Peyer's patch (tissue), 4 donors: ENCODE results near the gene ANKS6. TPM values are rescaled to one million over a fixed set of nuclear protein-coding genes. Genes with fewer than 3 reads are reported as not detected.

Experiments
- DNase-seq, 3 donors: peaks; one replicate each; pipeline ENCODE4 v3.0.0-alpha.2; 2017 to 2019
- H3K27ac ChIP-seq, 4 donors: fragments of 200-600 bp; sonication (generic); one replicate each; pipeline ENCODE4 v1.5.1; 2016 to 2019
- H3K27me3 ChIP-seq, 2 donors: fragments of 200-600 bp; sonication (generic); one replicate each; pipeline ENCODE4 v1.5.1; 2019
- H3K36me3 ChIP-seq, 3 donors: fragments of 200-600 bp; sonication (generic); one replicate each; pipeline ENCODE4 v1.5.1; 2016 to 2019
- H3K4me1 ChIP-seq, 4 donors: fragments of 200-600 bp; sonication (generic); one replicate each; pipeline ENCODE4 v1.5.1; 2016 to 2019
- H3K4me3 ChIP-seq, 4 donors: fragments of 200-600 bp; sonication (generic); 1 replicate in 3 of 4; 2 replicates in 1 of 4; pipeline ENCODE4 v1.5.1; 2016 to 2019; ENCODE audit warnings: mild to moderate bottlenecking in 1 of 4
- H3K9me3 ChIP-seq, 4 donors: fragments of 200-600 bp; sonication (generic); one replicate each; pipeline ENCODE4 v1.5.1; 2016 to 2019; ENCODE audit warnings: mild to moderate bottlenecking in 1 of 4
- CTCF ChIP-seq, 6 experiments: fragments of 450-650 bp in 4 of 6; fragments of 200-600 bp in 2 of 6; sonication (generic) in 1 of 6; IDR thresholded peaks; one replicate each; pipeline ENCODE4 v1.5.1; 2017 to 2019; ENCODE audit warnings: antibody characterized with exemption in 6 of 6, mild to moderate bottlenecking in 3 of 6, moderate library complexity in 1 of 6
- POLR2A ChIP-seq, 2 donors: fragments of 450-650 bp; IDR thresholded peaks; one replicate each; pipeline ENCODE4 v1.5.1; 2017; ENCODE audit warnings: antibody characterized with exemption in 2 of 2, mild to moderate bottlenecking in 2 of 2, moderate library complexity in 2 of 2
- total RNA-seq, 4 donors: library from RNA; depleted of rRNA; stranded (reverse); fragments of >200 nt; gene quantifications; one replicate each; pipeline ENCODE4 v1.1.0, GENCODE V29; 2016

Gene ANKS6
- total RNA-seq, 4 donors from 2014 or later: 39.8 to 79.6 (median 54.6) TPM

DNA sequence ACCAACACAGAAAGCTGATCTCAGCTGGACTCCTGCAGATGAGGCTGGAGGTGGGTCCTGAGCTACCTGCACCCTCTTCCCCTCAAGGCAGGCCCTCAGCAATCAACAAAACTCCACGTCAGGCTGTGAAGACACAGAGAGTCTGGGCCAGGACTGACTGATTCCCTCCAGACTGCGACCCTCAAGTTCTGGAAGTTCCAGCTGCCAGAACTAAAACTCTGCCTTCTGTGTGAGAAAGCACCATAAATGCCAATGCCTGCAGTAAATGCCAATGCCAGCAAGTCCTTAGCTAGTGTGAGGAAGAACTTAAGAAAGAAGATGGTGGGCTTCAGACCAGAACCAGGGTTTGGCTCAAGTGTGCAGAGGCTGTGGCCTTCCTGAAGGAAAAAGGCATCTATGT is 45.1 kb downstream of the ANKS6 start:
- H3K27ac ChIP-seq: no peak overlapping the region
- H3K4me3 ChIP-seq: no peak overlapping the region
- no peak for DNase-seq
- no peaks in the 10 kb centered on the region for H3K4me1 ChIP-seq
- H3K27me3 ChIP-seq: no peaks in the 10 kb centered on the region
- TF ChIP-seq POLR2A (IDR thresholded peaks at IDR 0.05) (no peak), CTCF (IDR thresholded peaks at IDR 0.05) (no peak)
- no peaks in the 10 kb centered on the region for H3K9me3 ChIP-seq
- peaks cover 0 to 58% (median 0%) of the 10 kb centered on the region in 3 donors for H3K36me3 ChIP-seq

DNA sequence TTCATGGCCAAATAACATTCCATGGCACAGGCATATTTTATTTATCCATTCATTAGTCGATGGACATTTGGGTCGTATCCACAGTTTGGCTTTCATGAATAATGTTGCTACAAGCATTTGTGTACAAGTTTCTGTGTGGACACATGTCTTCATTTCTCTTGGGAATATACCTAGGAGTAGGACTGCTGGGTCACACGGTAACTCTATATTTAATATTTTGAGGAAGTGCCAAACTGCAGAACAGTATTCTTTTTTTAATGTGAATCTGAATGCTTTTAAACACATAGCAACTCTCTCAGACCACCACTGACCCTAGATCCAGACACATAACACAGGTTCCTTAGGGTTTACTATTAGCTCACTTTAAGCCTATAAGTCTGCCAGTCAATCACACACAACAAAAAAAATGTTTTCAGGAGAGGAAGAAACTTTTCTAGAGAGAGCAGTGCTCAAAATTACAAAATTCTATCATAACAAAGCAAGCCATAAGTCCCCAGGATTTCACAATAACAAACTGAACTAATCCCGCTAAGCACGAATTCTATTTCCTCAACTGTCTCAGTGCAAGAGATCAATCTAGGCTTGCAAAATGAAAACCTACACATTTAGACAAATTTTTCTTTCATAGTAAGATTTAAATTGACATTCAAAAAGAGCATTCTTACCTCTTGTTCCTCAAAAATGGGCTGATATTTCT is 45.8 kb downstream of the ANKS6 start:
- H3K36me3 ChIP-seq: peaks cover 0 to 52% (median 0%) of the 10 kb centered on the region in 3 donors
- TF ChIP-seq CTCF (IDR thresholded peaks at IDR 0.05) (no peak), POLR2A (IDR thresholded peaks at IDR 0.05) (no peak)
- no peaks in the 10 kb centered on the region for H3K9me3 ChIP-seq
- no peak for DNase-seq
- no peaks in the 10 kb centered on the region for H3K4me1 ChIP-seq
- no peaks in the 10 kb centered on the region for H3K27me3 ChIP-seq
- no peak overlapping the region for H3K4me3 ChIP-seq
- H3K27ac ChIP-seq: no peak overlapping the region

GRCh38 chr9:98747476-98747875 is 48.9 kb downstream of the ANKS6 start:
- H3K9me3 ChIP-seq: no peaks in the 10 kb centered on the region
- no peaks in the 10 kb centered on the region for H3K27me3 ChIP-seq
- H3K36me3 ChIP-seq: peaks cover 0 to 37% (median 0%) of the 10 kb centered on the region in 3 donors
- H3K4me1 ChIP-seq: no peaks in the 10 kb centered on the region
- H3K27ac ChIP-seq: no peak overlapping the region
- TF ChIP-seq POLR2A (IDR thresholded peaks at IDR 0.05) (no peak), CTCF (IDR thresholded peaks at IDR 0.05) (no peak)
- H3K4me3 ChIP-seq: no peak overlapping the region
- DNase-seq: no peak

DNA sequence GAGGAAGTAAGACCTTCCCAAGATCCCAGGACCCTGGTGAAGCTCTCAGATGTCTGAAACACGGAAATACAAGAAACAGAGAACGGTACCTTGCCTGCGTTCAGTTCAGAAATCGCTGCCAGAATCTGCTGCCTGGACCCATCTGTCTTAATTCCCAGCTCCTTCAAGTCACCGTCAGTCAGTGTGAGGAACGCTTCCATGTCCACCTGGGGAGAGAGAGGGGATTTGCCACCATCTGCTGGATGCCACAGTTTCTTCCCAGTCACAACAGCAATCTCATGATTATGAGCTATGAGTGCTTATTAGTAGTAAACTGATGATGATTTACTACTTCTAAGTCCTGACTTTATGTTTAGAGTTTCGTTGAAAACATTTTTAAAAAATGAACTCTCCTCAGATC is 50.9 kb downstream of the ANKS6 start:
- DNase-seq: no peak
- H3K36me3 ChIP-seq: peaks cover 0 to 34% (median 0%) of the 10 kb centered on the region in 3 donors
- no peaks in the 10 kb centered on the region for H3K4me1 ChIP-seq
- no peaks in the 10 kb centered on the region for H3K9me3 ChIP-seq
- H3K27me3 ChIP-seq: no peaks in the 10 kb centered on the region
- H3K27ac ChIP-seq: no peak overlapping the region
- TF ChIP-seq POLR2A (IDR thresholded peaks at IDR 0.05) (no peak), CTCF (IDR thresholded peaks at IDR 0.05) (no peak)
- H3K4me3 ChIP-seq: no peak overlapping the region

DNA sequence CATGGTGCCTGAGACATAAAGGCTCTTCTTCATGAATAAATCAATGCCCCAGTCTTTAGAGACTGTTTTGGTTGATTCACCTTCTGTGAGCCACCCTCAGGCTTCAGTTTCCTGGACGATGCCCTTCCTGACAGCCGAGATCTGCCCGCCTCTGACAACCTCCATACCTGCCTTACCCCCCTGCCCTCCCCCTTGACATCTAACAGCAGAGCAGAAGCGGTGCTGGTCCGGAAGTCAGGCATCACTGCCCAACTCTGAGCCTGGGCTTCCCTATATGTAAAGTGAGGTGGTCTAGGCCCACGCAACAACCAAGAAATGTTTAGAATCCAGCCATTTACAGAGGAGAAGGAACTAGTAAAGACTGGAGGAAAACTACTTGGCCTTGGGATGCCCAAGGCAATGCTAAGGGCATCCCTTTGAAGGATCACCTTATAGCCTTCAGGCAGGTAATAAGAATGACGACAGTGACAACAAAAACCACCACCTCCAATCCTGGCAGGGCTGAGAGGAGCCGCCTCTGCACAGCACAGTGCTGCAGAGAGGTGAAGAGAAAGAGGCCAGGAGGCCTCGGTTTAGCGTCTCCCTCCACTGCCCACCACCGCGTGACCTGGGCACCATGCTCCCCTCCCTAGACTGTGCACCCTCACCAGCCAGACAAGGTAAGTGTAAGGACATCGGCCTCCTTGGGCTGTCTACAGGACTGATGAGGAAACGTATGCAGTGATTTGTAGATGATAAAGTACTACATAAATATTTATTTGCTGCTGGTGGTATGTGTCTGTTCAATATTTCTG is 52.3 kb downstream of the ANKS6 start:
- peak in 1 of 3 donors; percentile 31 for DNase-seq
- Histone ChIP-seq H3K27ac (no peak overlapping the region), H3K4me3 (no peak overlapping the region), H3K27me3 (no peaks in the 10 kb centered on the region), H3K9me3 (no peaks in the 10 kb centered on the region), H3K4me1 (no peaks in the 10 kb centered on the region), H3K36me3 (peaks cover 0 to 19% (median 0%) of the 10 kb centered on the region in 3 donors)
- TF ChIP-seq POLR2A (IDR thresholded peaks at IDR 0.05) (no peak), CTCF (IDR thresholded peaks at IDR 0.05) (no peak)
